C4-2B (cell line): Measurements from ENCODE around the gene C1D.
"Not testable (repeated sequence)": the region's sequence is repeated elsewhere in the genome, so short reads cannot be mapped to it uniquely, and the experiment has no call there.

ENCODE experiments used
- H3K27ac ChIP-seq: fragments of 450-650 bp; 2 replicates; pipeline ENCODE4 v1.5.1; 2017
- ZFX ChIP-seq: fragments of 450-650 bp; IDR thresholded peaks from 2 replicates; pipeline ENCODE4 v1.6.1; 2017
- TF ChIP-seq, protein P1 (sequence below): fragments of 450-650 bp; conservative IDR thresholded peaks from 2 replicates; pipeline ENCODE4 v1.5.1; 2017; ENCODE audit warnings: mild to moderate bottlenecking

C1D gene

DNA sequence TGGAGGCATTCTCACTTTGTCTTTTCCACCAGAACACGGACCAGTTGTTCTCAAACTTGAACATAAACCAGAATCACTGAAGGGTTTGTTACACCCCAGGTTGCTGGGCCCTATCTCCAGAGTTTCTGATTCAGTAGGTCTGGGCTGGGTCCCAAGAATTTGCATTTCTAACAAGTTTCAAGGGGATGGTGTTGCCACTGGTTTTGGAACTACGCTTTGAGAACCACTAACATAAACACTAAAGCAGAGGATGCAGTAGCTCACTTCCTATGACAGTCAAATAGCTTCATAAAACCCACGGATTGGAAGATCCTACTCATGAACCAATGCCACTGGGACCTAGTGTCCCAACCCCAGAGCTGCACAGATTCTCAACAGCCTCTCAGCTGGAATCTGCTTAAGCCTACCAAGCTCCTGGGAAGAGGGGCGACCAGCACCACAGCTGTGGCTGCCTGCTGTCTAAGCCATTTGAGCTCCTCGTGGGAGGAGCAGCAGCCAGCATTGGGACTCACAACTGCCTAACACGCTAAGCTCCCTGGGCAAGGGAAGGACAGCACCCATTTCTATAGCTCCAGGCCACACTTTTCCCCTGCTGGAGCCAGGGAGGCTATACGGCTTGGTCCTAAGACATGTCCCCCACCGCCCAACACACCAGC is 62.5 kb downstream of the C1D start:
- no peak overlapping the region for H3K27ac ChIP-seq
- TF ChIP-seq, protein P1, sequence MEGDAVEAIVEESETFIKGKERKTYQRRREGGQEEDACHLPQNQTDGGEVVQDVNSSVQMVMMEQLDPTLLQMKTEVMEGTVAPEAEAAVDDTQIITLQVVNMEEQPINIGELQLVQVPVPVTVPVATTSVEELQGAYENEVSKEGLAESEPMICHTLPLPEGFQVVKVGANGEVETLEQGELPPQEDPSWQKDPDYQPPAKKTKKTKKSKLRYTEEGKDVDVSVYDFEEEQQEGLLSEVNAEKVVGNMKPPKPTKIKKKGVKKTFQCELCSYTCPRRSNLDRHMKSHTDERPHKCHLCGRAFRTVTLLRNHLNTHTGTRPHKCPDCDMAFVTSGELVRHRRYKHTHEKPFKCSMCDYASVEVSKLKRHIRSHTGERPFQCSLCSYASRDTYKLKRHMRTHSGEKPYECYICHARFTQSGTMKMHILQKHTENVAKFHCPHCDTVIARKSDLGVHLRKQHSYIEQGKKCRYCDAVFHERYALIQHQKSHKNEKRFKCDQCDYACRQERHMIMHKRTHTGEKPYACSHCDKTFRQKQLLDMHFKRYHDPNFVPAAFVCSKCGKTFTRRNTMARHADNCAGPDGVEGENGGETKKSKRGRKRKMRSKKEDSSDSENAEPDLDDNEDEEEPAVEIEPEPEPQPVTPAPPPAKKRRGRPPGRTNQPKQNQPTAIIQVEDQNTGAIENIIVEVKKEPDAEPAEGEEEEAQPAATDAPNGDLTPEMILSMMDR: no peak
- no peak for TF ChIP-seq ZFX

GRCh38 chr2:67999332-67999731 is 63.5 kb downstream of the C1D start:
- H3K27ac ChIP-seq: no peak overlapping the region
- no peak for TF ChIP-seq ZFX
- TF ChIP-seq, protein P1: no peak

DNA sequence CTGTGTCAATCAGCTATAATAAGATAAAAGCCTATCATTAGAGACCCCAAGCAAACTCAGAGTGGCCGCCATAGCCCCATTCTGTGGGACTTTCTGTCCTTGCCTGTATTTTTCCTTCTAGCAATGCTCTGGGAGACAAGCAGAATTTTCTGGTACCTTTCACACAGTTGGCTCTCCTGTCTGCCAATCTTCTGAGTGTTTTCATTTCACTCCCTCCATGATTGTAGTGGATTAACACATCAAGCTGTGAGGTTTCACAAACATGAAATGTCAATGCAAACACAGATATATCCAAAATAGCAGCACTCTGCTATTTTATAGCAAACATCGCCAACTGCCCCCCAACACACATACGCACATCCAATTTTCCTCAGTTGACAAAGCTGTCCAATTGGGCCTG is 64.9 kb downstream of the C1D start:
- TF ChIP-seq, protein P1: no peak
- TF ChIP-seq ZFX: no peak
- no peak overlapping the region for H3K27ac ChIP-seq

GRCh38 chr2:67997528-67997900 is 65.3 kb downstream of the C1D start:
- H3K27ac ChIP-seq: no peak overlapping the region
- TF ChIP-seq, protein P1: no peak
- no peak for TF ChIP-seq ZFX

DNA sequence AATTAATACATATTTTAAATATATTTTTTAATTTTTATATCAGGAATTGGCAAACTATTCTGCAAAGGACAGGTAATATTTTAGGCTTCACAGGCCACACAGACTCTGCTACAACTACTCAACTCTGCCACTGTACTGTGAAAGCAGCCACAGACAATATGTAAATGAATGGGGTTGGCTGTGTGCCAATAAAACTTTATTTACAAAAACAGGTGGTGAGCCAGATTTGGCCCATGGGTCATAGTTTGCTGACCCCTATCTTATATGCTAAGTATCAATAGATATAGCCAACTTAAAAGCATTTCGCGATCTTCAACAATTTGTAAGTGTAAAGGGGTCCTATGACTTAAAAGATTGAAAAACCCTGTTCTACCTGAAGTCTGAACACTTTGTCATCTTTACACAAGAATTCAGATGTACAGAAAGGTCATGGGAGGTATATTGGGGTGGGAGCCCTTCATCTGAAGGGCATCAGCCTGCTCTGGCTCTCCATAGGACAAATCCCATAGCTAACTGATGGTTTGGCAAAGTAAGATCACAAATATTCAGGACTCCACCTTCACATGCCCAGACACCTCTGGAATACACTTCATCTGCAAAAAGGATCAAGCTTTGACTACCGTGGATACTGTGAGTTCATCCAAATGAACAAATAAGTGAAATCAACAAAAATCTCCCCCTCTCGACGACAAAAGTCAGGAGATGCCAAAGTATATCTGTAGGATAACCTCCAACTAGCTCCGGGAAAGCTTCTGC is 65.9 kb downstream of the C1D start:
- TF ChIP-seq, protein P1: no peak
- no peak for TF ChIP-seq ZFX
- no peak overlapping the region for H3K27ac ChIP-seq

DNA sequence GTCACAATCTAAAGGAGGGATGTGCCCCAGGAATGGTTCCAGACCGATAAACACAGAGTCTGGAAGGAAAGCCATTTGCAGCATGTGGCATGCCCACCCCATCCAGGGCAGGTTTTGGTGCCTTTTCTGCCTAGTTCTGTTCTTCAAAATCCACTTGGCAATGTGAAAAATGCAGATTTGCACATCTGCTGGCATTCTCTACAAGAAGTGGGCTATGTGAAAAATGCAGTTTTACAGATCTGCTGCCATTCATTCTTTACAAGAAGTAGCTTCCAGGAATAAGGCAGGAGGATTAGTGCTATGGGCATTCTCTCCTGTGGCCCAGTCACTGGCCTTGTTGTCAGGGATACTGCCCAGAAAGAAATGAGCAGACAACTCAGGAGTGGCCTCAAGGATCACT is 68.1 kb downstream of the C1D start:
- TF ChIP-seq, protein P1: no peak
- TF ChIP-seq ZFX: no peak
- H3K27ac ChIP-seq: no peak overlapping the region

DNA sequence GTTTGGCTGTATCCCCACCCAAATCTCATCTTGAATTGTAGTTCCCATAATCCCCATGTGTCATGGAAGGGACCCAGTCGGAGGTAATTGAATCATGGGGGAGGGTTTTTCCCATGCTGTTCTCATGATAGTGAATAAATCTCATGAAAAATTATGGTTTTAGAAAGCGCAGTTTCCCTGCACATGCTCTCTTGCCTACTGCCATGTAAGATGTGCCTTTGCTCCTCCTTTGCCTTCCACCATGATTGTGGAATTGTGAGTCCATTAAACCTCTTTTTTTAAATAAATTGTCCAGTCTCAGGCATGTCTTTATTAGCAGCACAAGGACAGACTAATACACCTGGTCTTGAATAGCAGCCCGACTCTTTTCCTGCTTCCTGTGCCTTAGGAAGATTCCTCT is 68.7 kb downstream of the C1D start:
- H3K27ac ChIP-seq: not testable (repeated sequence)

DNA sequence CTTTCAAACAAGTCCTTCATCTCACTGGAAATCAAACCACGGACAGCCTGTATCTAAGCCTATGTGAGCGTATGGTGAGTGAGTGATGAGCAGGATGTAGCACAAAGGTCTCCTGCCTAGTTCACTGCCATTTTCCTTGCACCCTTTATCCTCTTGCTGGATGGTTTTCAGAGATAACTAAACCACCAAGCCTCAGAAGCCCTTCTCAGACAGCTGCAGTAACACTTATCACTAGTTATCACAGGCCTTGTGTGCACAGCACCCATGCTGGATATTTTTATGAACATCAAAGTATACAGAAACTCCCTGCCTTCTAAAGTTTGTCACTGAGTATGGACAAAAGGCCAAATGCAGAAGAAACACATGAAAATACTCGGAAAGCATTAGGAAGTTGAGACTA is 69.5 kb downstream of the C1D start:
- TF ChIP-seq, protein P1: no peak
- no peak for TF ChIP-seq ZFX
- no peak overlapping the region for H3K27ac ChIP-seq
